GM12878 (cell line): ENCODE measurements around the gene SLC22A31. TPM values are rescaled to one million over a fixed set of nuclear protein-coding genes. Genes with fewer than 3 reads are reported as not detected.
A peak's percentile ranks its signal among the peaks of the same experiment; 100 is the strongest.

Experiments used
- ATAC-seq: fragments of 200-7000 bp; cut with Tn5 transposase; 3 replicates; pipeline ENCODE4 v1.9.1; 2020; ENCODE audit warnings: mild to moderate bottlenecking, moderate library complexity
- BruUV-seq: library from RNA; stranded (reverse); fragments of 400-500 nt; replicated peaks from 2 replicates; lab custom pipeline; 2021; lab: Mats Ljungman, UMichigan
- CTCF ChIA-PET: fragments of 300-600 bp; sonication (Branson Sonifier 250); formaldehyde crosslinking; extraction: SDS; loops from one replicate; lab custom pipeline; 2021; ENCODE audit warnings: inconsistent platforms; lab: Yijun Ruan, JAX
- POLR2A ChIA-PET: fragments of 350-600 bp; formaldehyde crosslinking; extraction: SDS; loops from one replicate; lab custom pipeline; 2021; ENCODE audit warnings: inconsistent platforms; lab: Charles Lee
- RAD21 ChIA-PET: fragments of 300-600 bp; sonication (Branson Sonifier 250); formaldehyde crosslinking; loops from one replicate; lab custom pipeline; 2023; ENCODE audit warnings: antibody characterized with exemption; ENCODE audit not compliant: unreplicated experiment; lab: Charles Lee
- SMC1A ChIA-PET: fragments of 300-600 bp; sonication (Branson Sonifier 250); formaldehyde crosslinking; loops from one replicate; lab custom pipeline; 2023; ENCODE audit not compliant: unreplicated experiment, uncharacterized antibody; lab: Charles Lee
- DNase-seq: peaks from one replicate; pipeline ENCODE4 v3.0.0-alpha.2; 2011; ENCODE audit warnings: low read depth, low spot score
- FAIRE-seq: peaks from 3 replicates; lab custom pipeline; 2011; peaks lifted over from hg19 to GRCh38; lab: Jason Lieb, UNC
- H2AFZ ChIP-seq: 2 replicates; pipeline ENCODE4 v1.6.0; 2011; ENCODE audit warnings: low read depth, low read length, control low read depth; ENCODE audit not compliant: control insufficient read depth
- H3K27ac ChIP-seq: 2 replicates; pipeline ENCODE4 v1.5.1; 2011; ENCODE audit warnings: control low read depth; ENCODE audit not compliant: control insufficient read depth, insufficient read depth
- H3K27me3 ChIP-seq, 2 experiments: replicated peaks in 1 of 2; 2 replicates each; pipeline versions ENCODE4 v1.6.0 to v1.6.1; 2011; ENCODE audit warnings: low read length in 1 of 2; ENCODE audit not compliant: control insufficient read depth in 2 of 2, insufficient read depth in 2 of 2
- H3K36me3 ChIP-seq, 2 experiments: 2 replicates each; pipeline ENCODE4 v1.5.1; 2011; ENCODE audit warnings: low read length in 1 of 2; ENCODE audit not compliant: control insufficient read depth in 2 of 2, insufficient read depth in 2 of 2
- H3K4me1 ChIP-seq: 2 replicates; pipeline ENCODE4 v1.6.1; 2011; ENCODE audit warnings: mild to moderate bottlenecking, low read length, moderate library complexity, mixed read lengths; ENCODE audit not compliant: control insufficient read depth, insufficient read depth
- H3K4me2 ChIP-seq: 2 replicates; pipeline ENCODE4 v1.6.0; 2011; ENCODE audit warnings: control low read depth; ENCODE audit not compliant: control insufficient read depth, insufficient read depth
- H3K4me3 ChIP-seq: fragments of 200-600 bp; sonication (generic); 2 replicates; pipeline ENCODE4 v1.5.1; 2016
- H3K79me2 ChIP-seq: 2 replicates; pipeline ENCODE4 v1.6.0; 2011; ENCODE audit warnings: low read length; ENCODE audit not compliant: control insufficient read depth, insufficient read depth
- H3K9ac ChIP-seq: 2 replicates; pipeline ENCODE4 v1.8.0; 2011; ENCODE audit warnings: low read length, control low read depth, mixed read lengths; ENCODE audit not compliant: control insufficient read depth, insufficient read depth
- H3K9me3 ChIP-seq: replicated peaks from 3 replicates; pipeline ENCODE4 v1.5.1; 2011; ENCODE audit warnings: mild to moderate bottlenecking, low read length; ENCODE audit not compliant: control insufficient read depth, insufficient read depth
- H4K20me1 ChIP-seq: 2 replicates; pipeline ENCODE4 v1.6.0; 2011; ENCODE audit not compliant: control insufficient read depth, insufficient read depth
- BCL3 ChIP-seq: IDR thresholded peaks from 2 replicates; pipeline ENCODE4 v1.6.1; 2011; ENCODE audit warnings: borderline replicate concordance, low read depth, mild to moderate bottlenecking, moderate library complexity, low read length; ENCODE audit not compliant: insufficient read depth, poor library complexity, severe bottlenecking
- HDAC6 ChIP-seq: fragments of 200-600 bp; sonication (generic); IDR thresholded peaks from one replicate; pipeline ENCODE4 v1.8.0; 2017; ENCODE audit warnings: antibody characterized with exemption; ENCODE audit not compliant: unreplicated experiment
- IRF5 ChIP-seq: fragments of 450-650 bp; IDR thresholded peaks from 2 replicates; pipeline ENCODE4 v1.6.1; 2017; ENCODE audit warnings: borderline replicate concordance
- KDM1A ChIP-seq: fragments of 200-600 bp; sonication (generic); IDR thresholded peaks from 2 replicates; pipeline ENCODE4 v1.6.1; 2016; ENCODE audit warnings: borderline replicate concordance
- MAX ChIP-seq: IDR thresholded peaks from 2 replicates; pipeline ENCODE4 v1.6.1; 2012; ENCODE audit warnings: low read depth, low read length, improper control_type of control experiment
- PBX3 ChIP-seq: IDR thresholded peaks from 2 replicates; pipeline ENCODE4 v1.6.1; 2011; ENCODE audit warnings: mild to moderate bottlenecking, low read depth, low read length, moderate library complexity; ENCODE audit not compliant: insufficient replicate concordance
- SREBF1 ChIP-seq: IDR thresholded peaks from 2 replicates; pipeline ENCODE4 v1.6.1; 2012; ENCODE audit warnings: mild to moderate bottlenecking, low read length
- STAT1 ChIP-seq: fragments of 450-650 bp; conservative IDR thresholded peaks from 2 replicates; pipeline ENCODE4 v1.6.1; 2014; ENCODE audit warnings: antibody characterized with exemption, mild to moderate bottlenecking
- TCF3 ChIP-seq: IDR thresholded peaks from 2 replicates; pipeline ENCODE4 v1.6.1; 2012; ENCODE audit warnings: low read depth, mild to moderate bottlenecking, low read length, borderline replicate concordance; ENCODE audit not compliant: insufficient read depth
- ZBED1 ChIP-seq: IDR thresholded peaks from 2 replicates; pipeline ENCODE4 v1.6.1; 2016; ENCODE audit warnings: borderline replicate concordance
- WGBS: methylation state at CpG from one replicate; pipeline ENCODE4 v1.1.6; 2016; ENCODE audit warnings: low lambda C conversion rate; ENCODE audit not compliant: insufficient replicate concordance, insufficient coverage; ENCODE audit errors: missing lambda C conversion rate; 5-methylcytosine and 5-hydroxymethylcytosine counted together
- in situ Hi-C: fragments of 300-500 bp; cut with MboI; formaldehyde crosslinking; loops from 9 replicates; pipeline ENCODE4 v1.14.3; 2018; ENCODE audit warnings: mixed read lengths
- intact Hi-C: fragments of 100-400 bp; cut with micrococcal nuclease; formaldehyde crosslinking; loops from one replicate; pipeline ENCODE4 v1.14.2; 2022; ENCODE audit not compliant: unreplicated experiment
- polyA plus RNA-seq, 11 experiments: library from polyadenylated mRNA; depleted of rRNA in 4 of 11; unstranded in 6 of 11; stranded (reverse) in 5 of 11; fragments of >200 nt; fragmentation: Nextera tagmentation in 4 of 11; fragmentation: Illumina TruSeq in 1 of 11; extraction: Ambion mirVana in 4 of 11; extraction: Trizol in 1 of 11; gene quantifications; 1 replicate in 1 of 11; 2 replicates in 10 of 11; pipeline versions ENCODE4 v1.2.1 to v1.2.3, GENCODE V29; 2011 to 2016; ENCODE audit warnings: inconsistent platforms in 2 of 11, missing spikeins in 2 of 11, low read depth in 1 of 11
- total RNA-seq, 4 experiments: library from RNA; depleted of rRNA in 3 of 4; stranded (reverse); fragments of >200 nt in 3 of 4; fragmentation: Illumina TruSeq in 1 of 4; extraction: Trizol in 1 of 4; gene quantifications; 2 replicates each; pipeline versions ENCODE4 v1.2.1 to v1.2.3, GENCODE V29; 2013 to 2021

Gene SLC22A31
- total and polyA plus RNA-seq, 10 of the 15 experiments (the other 5 are each of a cell fraction or from before 2014, with no cell fraction given): 0.13 to 0.24 (median 0.23) TPM; not detected in 7

GRCh38 chr16:89163297-89163696 lies 37.0 kb downstream of the SLC22A31 start (continued):
- TF ChIP-seq IRF5: no peak

GRCh38 chr16:89161763-89162713 lies 38.3 kb downstream of the SLC22A31 start:
- H3K4me1 ChIP-seq: peaks cover under 1% of the 10 kb centered on the region; the same call in 1 of the 2 replicates
- BruUV-seq: no TSS peak
- no peak overlapping the region for H3K4me2 ChIP-seq
- no peak for DNase-seq
- no peak overlapping the region for H2AFZ ChIP-seq
- H4K20me1 ChIP-seq: no peaks in the 10 kb centered on the region
- peak; percentile 21; the same call in 2 of the 3 replicates for ATAC-seq
- H3K9me3 ChIP-seq: no peaks in the 10 kb centered on the region; the same call in 2 of the 3 replicates
- H3K9ac ChIP-seq: no peak overlapping the region
- WGBS: 36% methylated on average over 40 of the region's 40 CpGs
- ChIA-PET CTCF (interaction anchor here (1.9 kb wide), 1 partner anchor 349 kb away, joined by 4 read pairs; no protein-coding TSS in a partner anchor), SMC1A (no interaction called here), RAD21 (no interaction called here), POLR2A (no interaction called here)
- H3K36me3 ChIP-seq: no peaks in the 10 kb centered on the region
- H3K27me3 ChIP-seq: no peaks in the 10 kb centered on the region
- TF ChIP-seq HDAC6 (no peak), SREBF1 (no peak), MAX (peak; percentile 24; the same call in 1 of the 2 replicates), STAT1 (no peak), BCL3 (peak; percentile 92), PBX3 (peak; percentile 59), TCF3 (peak; percentile 76; the same call in 1 of the 2 replicates), KDM1A (no peak), ZBED1 (no peak)
- H3K27ac ChIP-seq: no peak overlapping the region
- intact Hi-C loops (no loop called here), in situ Hi-C loops (no loop called here)
- no peaks in the 10 kb centered on the region for H3K79me2 ChIP-seq
- no peak for FAIRE-seq
- H3K4me3 ChIP-seq: no peak overlapping the region
